HepG2 (cell line): Measurements from ENCODE around the gene PACC1. TPM values are rescaled to one million over a fixed set of nuclear protein-coding genes. Genes with fewer than 3 reads are reported as not detected.

Experiments used
- CHD4 ChIP-seq: fragments of 200-600 bp; sonication (generic); IDR thresholded peaks from 2 replicates; pipeline ENCODE4 v1.7.0; 2017; ENCODE audit warnings: mild to moderate bottlenecking, low read length, borderline replicate concordance
- ETV5 ChIP-seq: IDR thresholded peaks from 2 replicates; pipeline ENCODE4 v1.6.1; 2018; ENCODE audit warnings: missing biosample characterization, missing genetic modification reagents, inconsistent platforms, borderline replicate concordance
- FOXO4 ChIP-seq: sonication (generic); formaldehyde crosslinking; conservative IDR thresholded peaks from 2 replicates; pipeline ENCODE4 v1.8.1; 2023; ENCODE audit warnings: missing genetic modification reagents
- IRX3 ChIP-seq: sonication (generic); formaldehyde crosslinking; IDR thresholded peaks from 2 replicates; pipeline ENCODE4 v1.8.1; 2023; ENCODE audit warnings: mild to moderate bottlenecking, low read depth, missing genetic modification reagents, borderline replicate concordance
- LBX2 ChIP-seq: sonication (generic); formaldehyde crosslinking; IDR thresholded peaks from 2 replicates; pipeline ENCODE4 v1.5.0; 2020; ENCODE audit warnings: missing genetic modification reagents, mild to moderate bottlenecking, borderline replicate concordance
- LCORL ChIP-seq, 2 experiments: fragments of 450-650 bp in 1 of 2; sonication (generic) in 1 of 2; formaldehyde crosslinking in 1 of 2; IDR thresholded peaks; 2 replicates each; pipeline versions ENCODE4 v1.5.0 to v1.6.1; 2017 to 2020; ENCODE audit warnings: antibody characterized with exemption in 1 of 2, missing genetic modification reagents in 1 of 2
- NAIF1 ChIP-seq: sonication (generic); formaldehyde crosslinking; IDR thresholded peaks from 2 replicates; pipeline ENCODE4 v1.5.0; 2020; ENCODE audit warnings: mild to moderate bottlenecking, missing genetic modification reagents, borderline replicate concordance
- NONO ChIP-seq, 2 experiments: fragments of 450-650 bp in 1 of 2; sonication (generic) in 1 of 2; formaldehyde crosslinking in 1 of 2; IDR thresholded peaks in 1 of 2; conservative IDR thresholded peaks in 1 of 2; 2 replicates each; pipeline versions ENCODE4 v1.6.1 to v1.8.0; 2017 to 2022; ENCODE audit warnings: mild to moderate bottlenecking in 1 of 2, missing genetic modification reagents in 1 of 2, moderate library complexity in 1 of 2
- SP2 ChIP-seq: sonication (generic); formaldehyde crosslinking; IDR thresholded peaks from 2 replicates; pipeline ENCODE4 v1.5.1; 2020; ENCODE audit warnings: mild to moderate bottlenecking, missing genetic modification reagents
- TARDBP ChIP-seq: sonication (generic); formaldehyde crosslinking; IDR thresholded peaks from 2 replicates; pipeline ENCODE4 v1.8.0; 2022; ENCODE audit warnings: mild to moderate bottlenecking, missing genetic modification reagents
- YY1 ChIP-seq: IDR thresholded peaks from 2 replicates; pipeline ENCODE4 v1.6.1; 2011; ENCODE audit warnings: low read length, low read depth, moderate library complexity, mild to moderate bottlenecking; ENCODE audit not compliant: insufficient read depth, insufficient replicate concordance
- ZFP36L1 ChIP-seq: sonication (generic); formaldehyde crosslinking; IDR thresholded peaks from 2 replicates; pipeline ENCODE4 v1.8.0; 2022; ENCODE audit warnings: mild to moderate bottlenecking, missing genetic modification reagents, moderate library complexity
- ZNF235 ChIP-seq: sonication (generic); formaldehyde crosslinking; IDR thresholded peaks from 2 replicates; pipeline ENCODE4 v1.8.1; 2023; ENCODE audit warnings: mild to moderate bottlenecking, missing genetic modification reagents, borderline replicate concordance
- ZNF496 ChIP-seq: sonication (generic); formaldehyde crosslinking; IDR thresholded peaks from 2 replicates; pipeline ENCODE4 v1.8.1; 2023; ENCODE audit warnings: mild to moderate bottlenecking, moderate library complexity, missing genetic modification reagents; ENCODE audit not compliant: insufficient replicate concordance
- ZNF543 ChIP-seq: sonication (generic); formaldehyde crosslinking; IDR thresholded peaks from 2 replicates; pipeline ENCODE4 v1.4.0; 2020; ENCODE audit warnings: mild to moderate bottlenecking, missing genetic modification reagents
- ZNF558 ChIP-seq: sonication (generic); formaldehyde crosslinking; IDR thresholded peaks from 2 replicates; pipeline ENCODE4 v1.9.0; 2022; ENCODE audit warnings: mild to moderate bottlenecking, missing genetic modification reagents, borderline replicate concordance
- ZNF615 ChIP-seq: sonication (generic); formaldehyde crosslinking; IDR thresholded peaks from 2 replicates; pipeline ENCODE4 v1.5.0; 2020; ENCODE audit warnings: mild to moderate bottlenecking, missing genetic modification reagents, borderline replicate concordance
- polyA plus RNA-seq, 8 experiments: library from polyadenylated mRNA; depleted of rRNA in 3 of 8; stranded (reverse) in 7 of 8; unstranded in 1 of 8; fragments of >200 nt; fragmentation: Illumina TruSeq in 4 of 8; extraction: Trizol in 4 of 8; gene quantifications; 2 replicates each; pipeline versions ENCODE4 v1.2.1 to v1.2.3, GENCODE V29; 2011 to 2016; ENCODE audit warnings: low read depth in 4 of 8, missing spikeins in 1 of 8, mixed read lengths in 1 of 8; ENCODE audit not compliant: insufficient read depth in 1 of 8
- total RNA-seq, 5 experiments: library from RNA; depleted of rRNA; stranded (reverse); fragments of >200 nt; fragmentation: Illumina TruSeq; extraction: Trizol; gene quantifications; 2 replicates each; pipeline ENCODE4 v1.2.3, GENCODE V29; 2016; ENCODE audit warnings: low read depth in 1 of 5
- TF ChIP-seq, protein P1 (sequence below): sonication (generic); formaldehyde crosslinking; conservative IDR thresholded peaks from 2 replicates; pipeline ENCODE4 v1.4.0; 2020; ENCODE audit warnings: missing genetic modification reagents
- TF ChIP-seq, protein P2 (sequence below): sonication (generic); formaldehyde crosslinking; IDR thresholded peaks from 2 replicates; pipeline ENCODE4 v1.5.0; 2020; ENCODE audit warnings: missing genetic modification reagents, mild to moderate bottlenecking, borderline replicate concordance
- TF ChIP-seq, protein P3 (sequence below): sonication (generic); formaldehyde crosslinking; conservative IDR thresholded peaks from 2 replicates; pipeline ENCODE4 v1.8.0; 2022; ENCODE audit warnings: mild to moderate bottlenecking, moderate library complexity, missing genetic modification reagents

The PACC1 gene
- total and polyA plus RNA-seq, 2 of the 13 experiments (the other 11 are each of a cell fraction or from before 2014, with no cell fraction given): 9.4 to 10.7 TPM

DNA sequence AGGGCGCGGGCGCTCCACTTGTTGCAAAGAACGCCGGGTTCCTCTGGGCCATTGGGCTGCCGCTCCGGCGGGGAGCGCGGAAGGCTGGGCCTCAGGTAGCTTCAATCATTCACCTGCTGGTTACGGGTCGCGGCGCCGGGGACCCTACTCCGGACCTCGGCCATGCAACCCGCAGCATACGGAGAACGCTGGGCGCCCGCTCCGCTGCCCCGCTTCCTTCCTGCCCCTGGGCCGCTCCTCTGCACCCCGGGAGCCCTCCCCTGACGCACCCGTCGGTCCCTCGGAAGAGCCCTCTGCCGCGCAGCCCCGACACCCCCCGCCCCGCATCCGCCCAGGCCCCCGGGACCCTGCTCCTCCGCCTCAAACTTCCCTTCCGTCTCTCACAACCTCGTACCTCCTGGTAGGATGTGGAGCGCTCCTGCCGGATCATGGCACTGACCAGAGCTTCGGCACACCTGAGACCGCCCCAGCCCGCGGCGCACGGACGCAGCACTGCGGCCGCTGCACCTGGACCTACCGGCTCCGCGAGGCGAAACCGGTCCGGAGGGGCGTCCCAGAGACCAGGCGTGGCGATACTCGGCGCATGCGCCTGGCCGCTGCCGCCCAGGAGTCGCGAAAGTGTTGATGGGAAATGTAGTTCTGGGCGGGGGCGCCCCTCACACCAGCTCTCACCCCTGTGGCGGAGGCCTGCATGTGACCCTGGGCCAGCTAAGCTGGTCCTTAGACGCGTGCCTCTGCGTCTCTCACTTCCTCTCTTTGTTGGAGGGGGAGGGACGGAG is at the start of gene PACC1 (continued):
- TF ChIP-seq ZNF235 (CRISPR knock-in tag) (no peak), ZNF558 (CRISPR knock-in tag) (0 out of 2 replicates have a peak, but pooled peaks have one; percentile 36), YY1 (peak; percentile 66), NAIF1 (CRISPR knock-in tag) (no peak), NONO (IDR thresholded peaks at IDR 0.05) (no peak), NONO (CRISPR knock-in tag; conservative IDR thresholded peaks at IDR 0.05) (peak; percentile 44; the same call in 1 of the 2 replicates), LBX2 (no peak), IRX3 (CRISPR knock-in tag) (no peak), SP2 (CRISPR knock-in tag) (no peak), FOXO4 (0 out of 2 replicates have a peak, but pooled peaks have one; percentile 4), ETV5 (CRISPR knock-in tag) (no peak; the same call in 1 of the 2 replicates), LCORL (IDR thresholded peaks at IDR 0.05) (no peak), LCORL (CRISPR knock-in tag; IDR thresholded peaks at IDR 0.05) (peak; percentile 61), TARDBP (0 out of 2 replicates have a peak, but pooled peaks have one; percentile 45), ZFP36L1 (no peak), CHD4 (no peak), ZNF615 (CRISPR knock-in tag) (peak; percentile 85; the same call in 1 of the 2 replicates), ZNF543 (no peak), ZNF496 (CRISPR knock-in tag) (no peak)
- TF ChIP-seq, protein P1, sequence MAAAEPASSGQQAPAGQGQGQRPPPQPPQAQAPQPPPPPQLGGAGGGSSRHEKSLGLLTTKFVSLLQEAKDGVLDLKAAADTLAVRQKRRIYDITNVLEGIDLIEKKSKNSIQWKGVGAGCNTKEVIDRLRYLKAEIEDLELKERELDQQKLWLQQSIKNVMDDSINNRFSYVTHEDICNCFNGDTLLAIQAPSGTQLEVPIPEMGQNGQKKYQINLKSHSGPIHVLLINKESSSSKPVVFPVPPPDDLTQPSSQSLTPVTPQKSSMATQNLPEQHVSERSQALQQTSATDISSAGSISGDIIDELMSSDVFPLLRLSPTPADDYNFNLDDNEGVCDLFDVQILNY (CRISPR knock-in tag): no peak
- TF ChIP-seq, protein P2, sequence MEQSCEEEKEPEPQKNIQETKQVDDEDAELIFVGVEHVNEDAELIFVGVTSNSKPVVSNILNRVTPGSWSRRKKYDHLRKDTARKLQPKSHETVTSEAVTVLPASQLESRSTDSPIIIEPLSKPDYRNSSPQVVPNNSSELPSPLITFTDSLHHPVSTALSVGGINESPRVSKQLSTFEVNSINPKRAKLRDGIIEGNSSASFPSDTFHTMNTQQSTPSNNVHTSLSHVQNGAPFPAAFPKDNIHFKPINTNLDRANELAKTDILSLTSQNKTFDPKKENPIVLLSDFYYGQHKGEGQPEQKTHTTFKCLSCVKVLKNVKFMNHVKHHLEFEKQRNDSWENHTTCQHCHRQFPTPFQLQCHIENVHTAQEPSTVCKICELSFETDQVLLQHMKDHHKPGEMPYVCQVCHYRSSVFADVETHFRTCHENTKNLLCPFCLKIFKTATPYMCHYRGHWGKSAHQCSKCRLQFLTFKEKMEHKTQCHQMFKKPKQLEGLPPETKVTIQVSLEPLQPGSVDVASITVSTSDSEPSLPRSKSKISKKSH: peak; percentile 24; the same call in 1 of the 2 replicates
- TF ChIP-seq, protein P3, sequence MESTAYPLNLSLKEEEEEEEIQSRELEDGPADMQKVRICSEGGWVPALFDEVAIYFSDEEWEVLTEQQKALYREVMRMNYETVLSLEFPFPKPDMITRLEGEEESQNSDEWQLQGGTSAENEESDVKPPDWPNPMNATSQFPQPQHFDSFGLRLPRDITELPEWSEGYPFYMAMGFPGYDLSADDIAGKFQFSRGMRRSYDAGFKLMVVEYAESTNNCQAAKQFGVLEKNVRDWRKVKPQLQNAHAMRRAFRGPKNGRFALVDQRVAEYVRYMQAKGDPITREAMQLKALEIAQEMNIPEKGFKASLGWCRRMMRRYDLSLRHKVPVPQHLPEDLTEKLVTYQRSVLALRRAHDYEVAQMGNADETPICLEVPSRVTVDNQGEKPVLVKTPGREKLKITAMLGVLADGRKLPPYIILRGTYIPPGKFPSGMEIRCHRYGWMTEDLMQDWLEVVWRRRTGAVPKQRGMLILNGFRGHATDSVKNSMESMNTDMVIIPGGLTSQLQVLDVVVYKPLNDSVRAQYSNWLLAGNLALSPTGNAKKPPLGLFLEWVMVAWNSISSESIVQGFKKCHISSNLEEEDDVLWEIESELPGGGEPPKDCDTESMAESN (CRISPR knock-in tag): peak; percentile 78
